Right ventricle myocardium superior (tissue), 1 donor: ENCODE results near the gene NTM. TPM values are rescaled to one million over a fixed set of nuclear protein-coding genes. Genes with fewer than 3 reads are reported as not detected.

Experiments
- ATAC-seq: fragments of 200-7000 bp; cut with Tn5 transposase; one replicate; pipeline ENCODE4 v1.9.1; 2020; ENCODE audit warnings: mild to moderate bottlenecking; ENCODE audit not compliant: poor library complexity
- DNase-seq: peaks from one replicate; pipeline ENCODE4 v3.0.0-alpha.2; 2020
- intact Hi-C: fragments of 100-400 bp; cut with DNase I; formaldehyde crosslinking; loops from one replicate; pipeline ENCODE4 v1.11.2; 2022
- total RNA-seq: library from RNA; stranded (reverse); fragmentation: NEBNext Ultra II Directional; extraction: Animal tissue kit (Norgen Biotek cat#: 25700); gene quantifications from one replicate; pipeline ENCODE4 v1.2.1, GENCODE V29; 2021
- donor health status: DM: no; HTN: yes; CAD: no; lungs with severe emphysema.

Gene NTM
- total RNA-seq, 1 donor from 2014 or later: 1.5 TPM

GRCh38 chr11:132373405-132374143, 1003.2 kb downstream of the NTM start:
- DNase-seq (no peak), ATAC-seq (no peak)
- intact Hi-C loops: no loop called here

- ATAC-seq (no peak), DNase-seq (no peak)
- intact Hi-C loops: no loop called here
These were observed 1009.1 kb downstream of the NTM start for GRCh38 chr11:132379540-132379939.
